ENCODE data around the gene TMTC1.

- TF ChIP-seq CTCF (conservative IDR thresholded peaks at IDR 0.05) (no peak), EZH2 (IDR thresholded peaks at IDR 0.05; ENCODE audit: low read depth) (no peak)
These were observed 81.5 kb downstream of the TMTC1 start for GRCh38 chr12:29702222-29702621.
